ENCODE data around the gene GABARAPL2.
"Not testable (repeated sequence)": the region's sequence is repeated elsewhere in the genome, so short reads cannot be mapped to it uniquely, and the experiment has no call there.

Gene GABARAPL2

DNA sequence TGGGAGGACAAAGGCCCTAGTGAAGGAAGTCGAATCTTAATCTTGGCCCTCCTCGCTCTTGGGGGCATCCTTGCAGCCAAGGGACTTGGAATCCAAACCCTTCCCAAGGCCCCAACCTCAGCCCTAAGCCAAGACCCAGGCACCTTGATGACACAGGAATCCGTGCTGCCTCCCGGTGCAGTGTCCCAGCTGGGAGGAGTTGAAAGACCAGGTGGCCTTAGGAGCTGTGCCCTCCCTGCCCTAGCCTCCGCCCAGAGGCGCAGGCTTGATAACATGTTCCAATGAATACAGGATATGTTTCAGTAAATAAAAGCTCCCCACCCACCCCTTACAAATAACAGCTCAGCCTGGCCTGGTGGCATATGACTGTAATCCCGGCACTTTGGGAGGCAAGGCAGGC is 30.3 kb upstream of the GABARAPL2 start, which contains the start of gene CHST5:
Gene CHST5, minus strand, starts transcription at position 208 of the 400 bp plus-strand sequence. CDS start 5,724 bp downstream, outside the sequence.
- no peaks in the 10 kb centered on the region for H3K27me3 ChIP-seq (ENCODE audit: insufficient read depth, low read depth, severe bottlenecking)
- no peak within 1 kb of the TSS for H3K4me3 ChIP-seq (ENCODE audit: low read depth, low read length)
- no peak for DNase-seq
- no peaks in the 10 kb centered on the region for H3K9me3 ChIP-seq (ENCODE audit: severe bottlenecking)
- no peaks in the 10 kb centered on the region for H3K36me3 ChIP-seq
- H3K27ac ChIP-seq = no peak within 1 kb of the TSS
- TF ChIP-seq CTCF (IDR thresholded peaks at IDR 0.05; ENCODE audit: low read depth, low read length) = no peak

- Histone ChIP-seq H3K4me3 (ENCODE audit: low read depth, low read length) (no peak overlapping the region), H3K27me3 (ENCODE audit: insufficient read depth, low read depth, severe bottlenecking) (no peaks in the 10 kb centered on the region), H3K27ac (no peak overlapping the region), H3K9me3 (ENCODE audit: severe bottlenecking) (no peaks in the 10 kb centered on the region), H3K36me3 (peaks cover 3% of the 10 kb centered on the region; the same call in 1 of the 2 replicates)
- DNase-seq = no peak
- TF ChIP-seq CTCF (IDR thresholded peaks at IDR 0.05; ENCODE audit: low read depth, low read length) = no peak
Measured at GRCh38 chr16:75537776-75538175, 28.4 kb upstream of the GABARAPL2 start.

DNA sequence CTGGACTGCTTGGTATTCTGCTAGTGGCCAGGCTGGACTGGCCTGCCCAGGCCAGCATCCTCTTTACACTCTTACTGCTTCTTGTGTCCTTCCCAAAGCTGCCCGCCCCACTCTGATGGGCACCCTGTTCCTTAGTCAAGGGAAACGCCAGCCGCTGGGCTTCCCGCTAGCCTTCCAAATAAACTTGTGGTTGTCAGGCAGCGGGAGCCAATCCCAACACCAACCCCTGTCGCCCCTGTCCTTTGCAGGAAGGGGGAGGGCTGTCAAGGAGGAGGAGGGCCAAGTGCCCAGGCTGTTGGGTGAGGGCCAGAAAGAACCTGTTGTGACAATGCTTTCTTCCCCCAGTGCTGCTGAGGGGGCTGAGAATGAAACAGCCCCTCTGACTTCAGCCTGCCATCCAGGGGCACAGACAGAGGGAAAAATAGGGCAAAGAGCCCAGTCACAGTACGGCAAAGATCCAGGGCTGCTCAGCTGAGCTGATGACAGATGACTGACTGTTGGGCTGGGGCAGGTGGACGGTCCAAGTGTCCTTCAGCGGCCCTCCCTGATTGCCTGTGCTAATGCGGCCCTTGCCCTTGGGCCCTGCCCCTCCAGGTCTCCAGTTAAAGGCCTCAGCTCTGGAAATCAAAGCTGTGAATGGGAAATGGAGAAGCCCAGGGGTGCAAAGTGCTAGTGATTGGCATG is 27.2 kb upstream of the GABARAPL2 start:
- not testable (repeated sequence) for DNase-seq; H3K36me3 ChIP-seq; H3K9me3 ChIP-seq (ENCODE audit: severe bottlenecking); H3K27ac ChIP-seq; H3K27me3 ChIP-seq (ENCODE audit: insufficient read depth, low read depth, severe bottlenecking); H3K4me3 ChIP-seq (ENCODE audit: low read depth, low read length)

- H3K27me3 ChIP-seq (ENCODE audit: insufficient read depth, low read depth, severe bottlenecking) = no peaks in the 10 kb centered on the region
- no peak overlapping the region for H3K27ac ChIP-seq
- no peak for DNase-seq
- no peaks in the 10 kb centered on the region for H3K9me3 ChIP-seq (ENCODE audit: severe bottlenecking)
- no peak overlapping the region for H3K4me3 ChIP-seq (ENCODE audit: low read depth, low read length)
- TF ChIP-seq CTCF (IDR thresholded peaks at IDR 0.05; ENCODE audit: low read depth, low read length) = no peak
- peaks cover 6% of the 10 kb centered on the region for H3K36me3 ChIP-seq
Measured at GRCh38 chr16:75541236-75541635, 24.9 kb upstream of the GABARAPL2 start.

- H3K27ac ChIP-seq; H3K9me3 ChIP-seq (ENCODE audit: severe bottlenecking); DNase-seq; H3K27me3 ChIP-seq (ENCODE audit: insufficient read depth, low read depth, severe bottlenecking); H3K36me3 ChIP-seq; H3K4me3 ChIP-seq (ENCODE audit: low read depth, low read length): not testable (repeated sequence)
Measured at GRCh38 chr16:75542462-75542861, 23.7 kb upstream of the GABARAPL2 start.

DNA sequence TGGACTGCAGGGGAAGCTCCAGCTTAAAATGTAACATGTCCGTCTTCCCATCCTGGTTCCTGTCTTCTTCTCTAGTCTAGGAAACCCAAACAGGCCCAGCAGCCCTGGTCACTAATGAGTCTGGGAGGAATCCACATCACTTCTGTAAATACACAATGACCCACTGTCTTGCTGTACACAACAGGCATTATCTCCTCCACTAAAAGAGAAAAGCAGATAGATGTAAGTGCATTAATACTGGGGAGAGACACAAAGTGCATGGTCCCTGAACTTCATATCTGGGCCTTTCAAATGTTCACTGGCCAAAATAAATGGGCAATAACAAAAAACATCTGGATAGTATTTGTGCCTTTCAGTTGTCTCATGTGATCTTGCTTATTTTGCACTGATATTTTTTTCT is 20.3 kb upstream of the GABARAPL2 start:
- not testable (repeated sequence) for DNase-seq; H3K36me3 ChIP-seq; H3K4me3 ChIP-seq (ENCODE audit: low read depth, low read length); H3K9me3 ChIP-seq (ENCODE audit: severe bottlenecking); H3K27me3 ChIP-seq (ENCODE audit: insufficient read depth, low read depth, severe bottlenecking); H3K27ac ChIP-seq

DNA sequence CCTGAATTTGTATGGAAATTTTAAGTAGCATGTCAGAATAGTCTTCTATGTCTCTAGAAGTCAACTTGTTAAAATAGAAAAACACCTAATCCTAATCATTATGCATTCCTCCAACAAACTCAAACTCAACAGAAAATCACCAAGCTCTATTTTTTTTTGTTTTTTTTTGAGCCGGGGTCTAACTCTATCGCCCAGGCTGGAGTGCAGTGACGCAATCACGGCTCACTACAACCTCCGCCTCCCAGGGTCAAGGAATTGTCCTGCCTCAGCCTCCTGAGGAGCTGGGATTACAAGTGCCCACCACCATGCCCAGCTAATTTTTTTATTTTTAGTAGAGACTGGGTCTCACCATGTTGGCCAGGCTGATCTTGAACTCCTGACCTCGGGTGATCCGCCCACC is 19.9 kb upstream of the GABARAPL2 start:
- Histone ChIP-seq H3K27me3 (ENCODE audit: insufficient read depth, low read depth, severe bottlenecking) (no peaks in the 10 kb centered on the region), H3K27ac (no peak overlapping the region), H3K36me3 (peaks cover 6% of the 10 kb centered on the region), H3K9me3 (ENCODE audit: severe bottlenecking) (no peaks in the 10 kb centered on the region), H3K4me3 (ENCODE audit: low read depth, low read length) (no peak overlapping the region)
- no peak for DNase-seq
- TF ChIP-seq CTCF (IDR thresholded peaks at IDR 0.05; ENCODE audit: low read depth, low read length) = no peak

- H3K36me3 ChIP-seq; H3K27me3 ChIP-seq (ENCODE audit: insufficient read depth, low read depth, severe bottlenecking); H3K4me3 ChIP-seq (ENCODE audit: low read depth, low read length); DNase-seq; H3K27ac ChIP-seq; H3K9me3 ChIP-seq (ENCODE audit: severe bottlenecking): not testable (repeated sequence)
Measured at GRCh38 chr16:75548456-75548855, 17.7 kb upstream of the GABARAPL2 start.

All from WERI-Rb-1 (cell line).